Dermis blood vessel endothelial cell (primary cell): ENCODE results near the gene WWOX. TPM values are rescaled to one million over a fixed set of nuclear protein-coding genes. Genes with fewer than 3 reads are reported as not detected.

Source experiments
- DNase-seq: peaks from one replicate; pipeline ENCODE4 v3.0.0; 2010
- total RNA-seq: library from RNA; depleted of rRNA; stranded (reverse); fragments of >200 nt; gene quantifications from 2 replicates; pipeline ENCODE4 v1.2.3, GENCODE V29; 2014

Gene WWOX
- total RNA-seq, 1 donor from 2014 or later = 14.5 TPM

- DNase-seq = no peak
Measured at GRCh38 chr16:78749745-78750268, 650.4 kb downstream of the WWOX start.

DNA sequence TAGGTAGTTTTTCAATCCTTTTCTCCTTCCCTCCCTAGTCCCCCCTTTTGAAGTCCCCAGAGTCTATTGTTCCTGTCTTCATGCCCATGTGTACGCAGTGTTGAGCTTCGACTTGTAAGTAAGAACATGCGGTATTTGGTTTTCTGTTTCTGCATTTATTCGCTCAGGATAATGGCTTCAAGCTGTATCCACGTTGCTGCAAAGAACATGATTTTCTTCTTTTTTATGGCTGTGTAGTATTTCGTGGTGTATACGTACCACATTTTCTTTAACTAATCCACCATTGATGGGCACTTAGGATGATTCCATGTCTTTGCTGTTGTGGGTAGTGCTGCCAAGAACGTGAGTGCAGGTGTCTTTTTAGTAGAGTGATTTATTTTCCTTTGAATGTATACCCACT lies 651.2 kb downstream of the WWOX start:
- no peak for DNase-seq

DNA sequence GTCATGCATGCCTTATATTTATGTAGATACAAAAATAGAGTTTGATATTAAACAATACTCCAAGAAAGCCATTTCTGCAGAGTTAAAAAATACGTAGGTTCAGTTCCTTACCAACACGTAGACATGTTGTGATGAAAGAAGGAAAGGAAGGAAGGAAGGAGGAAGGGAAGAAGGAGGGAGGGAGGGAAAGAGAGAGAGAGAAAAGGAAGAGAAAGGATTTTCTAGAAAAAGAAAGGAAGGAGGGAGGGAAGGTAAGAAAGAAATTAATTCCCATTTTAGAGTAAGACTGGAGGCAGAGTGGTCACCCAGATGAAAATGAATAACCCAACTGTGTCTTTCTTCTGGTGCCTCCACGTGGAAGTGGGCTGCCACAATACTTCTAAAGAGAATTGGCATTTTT lies 652.1 kb downstream of the WWOX start:
- DNase-seq = no peak

DNA sequence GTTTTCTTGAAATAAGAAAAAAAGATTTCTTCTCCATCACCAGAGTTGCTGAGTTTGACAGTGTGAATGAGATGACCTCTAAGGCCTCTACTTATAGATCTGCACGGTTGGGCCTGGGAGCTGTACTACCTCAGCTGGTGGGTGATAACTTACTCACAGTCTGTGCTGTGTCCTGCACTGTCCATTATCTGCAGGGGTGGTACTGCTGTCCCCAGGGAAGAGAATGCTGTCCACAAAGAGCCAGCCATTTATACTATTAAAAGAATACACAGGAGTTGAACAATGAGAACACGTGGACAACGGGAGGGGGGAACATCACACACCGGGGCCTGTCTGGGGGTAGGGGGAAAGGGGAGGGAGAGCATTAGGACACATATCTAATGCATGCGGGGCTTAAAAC lies 655.3 kb downstream of the WWOX start:
- DNase-seq = no peak

GRCh38 chr16:78755751-78756661 lies 656.6 kb downstream of the WWOX start:
- DNase-seq = no peak

DNA sequence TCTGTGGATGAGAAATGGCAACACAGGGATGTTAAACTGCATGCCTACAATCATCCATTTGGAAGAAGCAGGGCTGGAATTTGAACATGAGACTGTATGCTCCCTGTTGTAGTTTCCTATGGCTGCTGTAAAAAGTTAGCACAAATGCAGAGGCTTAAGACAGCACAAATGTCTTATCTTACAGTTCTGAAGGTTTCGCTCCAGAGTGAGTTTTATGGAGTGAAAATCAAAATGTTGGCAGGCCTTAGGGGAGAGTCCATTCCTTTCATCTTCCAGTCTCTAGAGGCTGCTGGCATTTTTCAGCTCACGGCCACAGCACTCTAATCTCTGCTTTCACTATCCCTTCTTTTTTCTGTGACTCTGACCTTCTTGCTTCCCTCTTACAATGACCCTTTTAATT lies 660.1 kb downstream of the WWOX start:
- no peak for DNase-seq

DNA sequence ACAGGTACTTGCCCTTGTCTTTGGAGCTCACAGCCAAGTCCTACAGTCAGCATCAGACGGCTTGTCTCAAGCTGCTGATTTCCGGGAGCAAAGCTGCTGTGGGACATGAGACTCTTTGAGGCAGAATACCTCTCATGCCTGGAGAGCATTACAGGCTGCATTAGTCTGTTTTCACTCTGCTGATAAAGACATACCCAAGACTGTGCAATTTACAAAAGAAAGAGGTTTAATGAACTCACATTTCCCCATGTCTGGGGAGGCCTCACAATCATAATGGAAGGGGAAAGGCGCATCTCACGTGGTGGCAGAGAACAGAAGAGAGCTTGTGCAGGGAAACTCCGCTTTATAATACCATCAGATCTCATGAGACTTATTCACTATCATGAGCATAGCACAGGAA lies 661.2 kb downstream of the WWOX start:
- DNase-seq = no peak

GRCh38 chr16:78761427-78761826 lies 662.0 kb downstream of the WWOX start:
- no peak for DNase-seq

GRCh38 chr16:78762222-78762621 lies 662.8 kb downstream of the WWOX start:
- DNase-seq = no peak

- no peak for DNase-seq
Measured at GRCh38 chr16:78763821-78764440, 664.5 kb downstream of the WWOX start.

GRCh38 chr16:78764478-78764877 lies 665.0 kb downstream of the WWOX start:
- DNase-seq = no peak

DNA sequence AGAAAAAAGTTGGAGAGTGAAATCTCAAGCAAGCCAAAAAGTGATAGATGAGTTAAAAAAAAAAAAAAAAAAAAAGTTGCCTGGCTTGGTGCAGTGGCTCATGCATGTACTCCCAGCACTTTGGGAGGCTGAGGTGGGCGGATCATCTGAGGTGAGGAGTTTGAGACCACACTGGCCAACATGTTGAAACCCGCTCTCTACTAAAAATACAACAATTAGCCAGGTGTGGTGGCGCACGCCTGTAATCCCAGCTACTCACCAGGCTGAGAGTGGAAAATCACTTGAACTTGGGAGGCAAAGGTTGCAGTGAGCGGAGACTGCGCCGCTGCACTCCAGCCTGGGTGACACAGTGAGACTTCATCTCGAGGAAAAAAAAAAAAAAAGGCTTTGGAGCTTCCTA lies 668.8 kb downstream of the WWOX start:
- DNase-seq = no peak

DNA sequence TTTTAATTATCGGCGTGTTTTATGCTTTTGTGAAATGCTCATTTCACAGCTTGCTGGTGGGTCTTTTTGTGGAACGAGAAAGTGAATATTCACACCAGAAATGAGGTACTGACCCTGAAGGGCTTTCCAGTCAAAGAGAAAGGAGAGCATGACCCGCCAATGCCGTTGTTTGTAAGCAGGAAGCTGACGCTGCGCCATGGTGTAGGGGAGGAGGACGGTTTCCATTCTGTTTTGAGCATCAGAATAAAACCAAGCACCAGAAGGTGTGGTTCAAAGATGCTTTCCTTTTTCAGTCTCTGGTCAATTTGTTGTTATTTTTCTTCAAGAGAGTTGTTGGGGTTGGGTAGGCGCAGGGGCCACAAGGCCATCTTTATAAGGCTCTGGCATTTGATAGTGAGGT lies 669.3 kb downstream of the WWOX start:
- no peak for DNase-seq

DNA sequence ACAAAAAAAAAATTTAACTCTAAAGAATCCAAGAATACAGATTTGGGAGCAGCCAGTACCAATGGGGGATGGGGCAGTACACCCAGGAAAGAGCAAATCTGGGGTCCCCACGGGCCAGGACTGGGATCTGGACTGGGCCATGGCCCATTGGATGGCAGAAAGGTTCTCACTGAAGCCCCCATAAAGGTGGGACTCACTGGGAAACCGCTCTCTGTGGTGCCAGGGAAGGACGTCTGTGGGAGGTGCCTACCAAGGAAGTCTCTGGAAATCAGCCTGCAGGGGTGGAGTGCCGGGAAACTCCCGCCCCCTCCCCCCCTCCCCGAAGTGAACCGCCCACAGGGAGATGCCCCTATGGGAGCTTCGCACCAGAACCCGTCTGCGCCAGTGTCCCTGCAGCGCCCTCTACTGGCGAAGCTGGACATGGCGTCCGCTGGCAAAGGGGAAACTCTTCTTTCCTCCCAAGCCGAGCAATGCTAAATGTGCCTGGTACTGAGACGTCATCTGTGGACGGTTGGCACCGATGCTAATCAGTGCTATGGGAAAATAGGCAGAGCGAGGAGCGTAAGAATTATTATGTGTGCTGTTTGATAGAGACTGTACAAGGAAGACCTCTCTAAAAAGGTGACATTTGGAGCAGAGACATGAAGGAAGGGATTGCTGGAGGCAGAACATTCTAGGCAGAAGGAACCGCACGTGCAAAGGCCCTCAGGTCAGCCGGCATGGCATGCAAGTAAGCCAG lies 671.1 kb downstream of the WWOX start:
- DNase-seq = no peak

- DNase-seq = no peak
Measured at GRCh38 chr16:78773291-78773702, 673.8 kb downstream of the WWOX start.

GRCh38 chr16:78773706-78774105 lies 674.3 kb downstream of the WWOX start:
- DNase-seq = no peak

GRCh38 chr16:78775161-78775561 lies 675.7 kb downstream of the WWOX start:
- DNase-seq = no peak

GRCh38 chr16:78778101-78779004 lies 678.9 kb downstream of the WWOX start:
- no peak for DNase-seq

GRCh38 chr16:78780808-78781207 lies 681.4 kb downstream of the WWOX start:
- DNase-seq = no peak

GRCh38 chr16:78782572-78782971 lies 683.1 kb downstream of the WWOX start:
- no peak for DNase-seq

GRCh38 chr16:78783570-78784079 lies 684.2 kb downstream of the WWOX start:
- DNase-seq = no peak

GRCh38 chr16:78784771-78785170 lies 685.3 kb downstream of the WWOX start:
- DNase-seq = no peak
